ENCODE measurements around the gene UBE2D1.

The UBE2D1 gene

GRCh38 chr10:58351616-58352578, 17.1 kb downstream of the UBE2D1 start:
- Mint-ChIP-seq H3K4me1 (ENCODE audit: low read depth) (peaks cover 50% of the 10 kb centered on the region), H3K27ac (no peak overlapping the region), H3K9me3 (no peaks in the 10 kb centered on the region), H3K4me3 (no peak overlapping the region), H3K36me3 (ENCODE audit: low read depth) (peaks cover 24% of the 10 kb centered on the region), H3K27me3 (no peaks in the 10 kb centered on the region)
- no peak for DNase-seq

GRCh38 chr10:58352956-58353610, 18.3 kb downstream of the UBE2D1 start:
- Mint-ChIP-seq H3K9me3 (no peaks in the 10 kb centered on the region), H3K4me1 (ENCODE audit: low read depth) (peaks cover 53% of the 10 kb centered on the region), H3K4me3 (no peak overlapping the region), H3K27me3 (no peaks in the 10 kb centered on the region), H3K36me3 (ENCODE audit: low read depth) (peaks cover 16% of the 10 kb centered on the region), H3K27ac (no peak overlapping the region)
- no peak for DNase-seq

- Mint-ChIP-seq H3K4me3 (no peak overlapping the region), H3K36me3 (ENCODE audit: low read depth) (peaks cover 15% of the 10 kb centered on the region), H3K27ac (no peak overlapping the region), H3K27me3 (no peaks in the 10 kb centered on the region), H3K9me3 (no peaks in the 10 kb centered on the region), H3K4me1 (ENCODE audit: low read depth) (peaks cover 55% of the 10 kb centered on the region)
- no peak for DNase-seq
Observed at GRCh38 chr10:58356756-58357155, 21.9 kb downstream of the UBE2D1 start.

GRCh38 chr10:58358314-58358933, 23.6 kb downstream of the UBE2D1 start:
- Mint-ChIP-seq H3K4me1 (ENCODE audit: low read depth) (peaks cover 45% of the 10 kb centered on the region), H3K27me3 (no peaks in the 10 kb centered on the region), H3K9me3 (no peaks in the 10 kb centered on the region), H3K36me3 (ENCODE audit: low read depth) (peaks cover 22% of the 10 kb centered on the region), H3K27ac (no peak overlapping the region), H3K4me3 (no peak overlapping the region)
- no peak for DNase-seq

- peaks cover 28% of the 10 kb centered on the region for H3K36me3 Mint-ChIP-seq (ENCODE audit: low read depth)
- peaks cover 45% of the 10 kb centered on the region for H3K4me1 Mint-ChIP-seq (ENCODE audit: low read depth)
- DNase-seq: no peak
- H3K27ac Mint-ChIP-seq: no peak overlapping the region
- no peak overlapping the region for H3K4me3 Mint-ChIP-seq
- H3K27me3 Mint-ChIP-seq: no peaks in the 10 kb centered on the region
- H3K9me3 Mint-ChIP-seq: no peaks in the 10 kb centered on the region
Observed at GRCh38 chr10:58358947-58359346, 24.1 kb downstream of the UBE2D1 start.

- no peak for DNase-seq
- Mint-ChIP-seq H3K36me3 (ENCODE audit: low read depth) (peaks cover 33% of the 10 kb centered on the region), H3K27ac (no peak overlapping the region), H3K9me3 (no peaks in the 10 kb centered on the region), H3K27me3 (no peaks in the 10 kb centered on the region), H3K4me1 (ENCODE audit: low read depth) (peaks cover 43% of the 10 kb centered on the region), H3K4me3 (no peak overlapping the region)
Observed at GRCh38 chr10:58359541-58359940, 24.7 kb downstream of the UBE2D1 start.

- Mint-ChIP-seq H3K36me3 (ENCODE audit: low read depth) (peaks cover 42% of the 10 kb centered on the region), H3K4me3 (no peak overlapping the region), H3K4me1 (ENCODE audit: low read depth) (peaks cover 39% of the 10 kb centered on the region), H3K27ac (peak overlapping the region; percentile 9), H3K27me3 (no peaks in the 10 kb centered on the region), H3K9me3 (no peaks in the 10 kb centered on the region)
- no peak for DNase-seq
Observed at GRCh38 chr10:58360412-58361004, 25.7 kb downstream of the UBE2D1 start.

- no peak overlapping the region for H3K27ac Mint-ChIP-seq
- peaks cover 44% of the 10 kb centered on the region for H3K36me3 Mint-ChIP-seq (ENCODE audit: low read depth)
- DNase-seq: no peak
- no peak overlapping the region for H3K4me3 Mint-ChIP-seq
- no peaks in the 10 kb centered on the region for H3K9me3 Mint-ChIP-seq
- H3K4me1 Mint-ChIP-seq (ENCODE audit: low read depth): peaks cover 37% of the 10 kb centered on the region
- H3K27me3 Mint-ChIP-seq: no peaks in the 10 kb centered on the region
Observed at GRCh38 chr10:58361353-58361752, 26.5 kb downstream of the UBE2D1 start.

GRCh38 chr10:58362027-58362789, 27.4 kb downstream of the UBE2D1 start:
- Mint-ChIP-seq H3K9me3 (no peaks in the 10 kb centered on the region), H3K4me1 (ENCODE audit: low read depth) (peaks cover 31% of the 10 kb centered on the region), H3K36me3 (ENCODE audit: low read depth) (peaks cover 48% of the 10 kb centered on the region), H3K27me3 (no peaks in the 10 kb centered on the region), H3K4me3 (no peak overlapping the region), H3K27ac (no peak overlapping the region)
- no peak for DNase-seq

GRCh38 chr10:58367069-58367468, 32.3 kb downstream of the UBE2D1 start:
- H3K27me3 Mint-ChIP-seq: no peaks in the 10 kb centered on the region
- no peak overlapping the region for H3K27ac Mint-ChIP-seq

GRCh38 chr10:58371473-58371872, 36.7 kb downstream of the UBE2D1 start:
- H3K4me3 Mint-ChIP-seq: no peak overlapping the region
- H3K4me1 Mint-ChIP-seq (ENCODE audit: low read depth): no peaks in the 10 kb centered on the region
- DNase-seq: no peak
- no peak overlapping the region for H3K27ac Mint-ChIP-seq
- no peaks in the 10 kb centered on the region for H3K9me3 Mint-ChIP-seq
- no peaks in the 10 kb centered on the region for H3K27me3 Mint-ChIP-seq
- H3K36me3 Mint-ChIP-seq (ENCODE audit: low read depth): peaks cover 11% of the 10 kb centered on the region

More at GRCh38 chr10:58367069-58367468, 32.3 kb downstream of the UBE2D1 start:
- no peak overlapping the region for H3K4me3 Mint-ChIP-seq
- no peaks in the 10 kb centered on the region for H3K9me3 Mint-ChIP-seq
- H3K36me3 Mint-ChIP-seq (ENCODE audit: low read depth): peaks cover 41% of the 10 kb centered on the region
- no peak for DNase-seq
- H3K4me1 Mint-ChIP-seq (ENCODE audit: low read depth): no peaks in the 10 kb centered on the region

- Mint-ChIP-seq H3K4me3 (no peak overlapping the region), H3K27ac (no peak overlapping the region), H3K4me1 (ENCODE audit: low read depth) (no peaks in the 10 kb centered on the region), H3K36me3 (ENCODE audit: low read depth) (peaks cover 6% of the 10 kb centered on the region), H3K9me3 (no peaks in the 10 kb centered on the region), H3K27me3 (no peaks in the 10 kb centered on the region)
- DNase-seq: no peak
Observed at GRCh38 chr10:58372607-58373441, 38.0 kb downstream of the UBE2D1 start.

- H3K27me3 Mint-ChIP-seq: no peaks in the 10 kb centered on the region
- H3K9me3 Mint-ChIP-seq: no peaks in the 10 kb centered on the region
- H3K36me3 Mint-ChIP-seq (ENCODE audit: low read depth): peaks cover 3% of the 10 kb centered on the region
- DNase-seq: no peak
- H3K27ac Mint-ChIP-seq: no peak overlapping the region
- no peaks in the 10 kb centered on the region for H3K4me1 Mint-ChIP-seq (ENCODE audit: low read depth)
- no peak overlapping the region for H3K4me3 Mint-ChIP-seq
Observed at GRCh38 chr10:58373442-58373827, 38.6 kb downstream of the UBE2D1 start.

Measured in activated T-cell treated with anti-CD3 and anti-CD28 coated beads, Interleukin-2, amount 50 U/mL, for 24 hours (primary cell).